Measurements from ENCODE around the gene TRIM9. TPM values are rescaled to one million over a fixed set of nuclear protein-coding genes. Genes with fewer than 3 reads are reported as not detected.

Gene TRIM9
- total and polyA plus RNA-seq, 4 experiments from 2014 or later = 0.05 to 0.55 (median 0.44) TPM; not detected in 1

DNA sequence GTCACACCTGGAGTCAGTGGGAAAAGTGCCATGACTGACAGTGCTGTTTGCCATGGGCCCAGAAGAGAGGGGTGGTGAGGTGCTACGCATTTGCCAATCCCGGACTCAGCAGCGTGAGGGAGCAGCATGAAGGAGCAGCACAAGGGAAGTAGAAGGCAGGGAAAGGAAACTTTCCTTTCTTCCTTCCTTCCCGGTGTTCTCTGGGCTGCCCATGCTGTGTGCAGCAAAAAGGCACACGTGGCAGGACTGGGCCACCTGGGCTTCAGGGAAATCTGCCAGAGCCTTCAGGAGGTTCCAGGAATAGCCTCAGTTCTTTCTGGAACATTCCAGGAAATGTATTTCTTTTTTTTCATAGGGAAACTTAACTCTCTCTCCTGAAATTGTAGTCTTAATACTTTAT lies 23.0 kb downstream of the TRIM9 start:
- Histone ChIP-seq H3K27ac (ENCODE audit: low read depth, low read length) (no peak overlapping the region), H3K36me3 (ENCODE audit: insufficient read depth, low read length) (no peaks in the 10 kb centered on the region), H3K4me1 (ENCODE audit: insufficient read depth, low read length) (no peaks in the 10 kb centered on the region), H3K4me3 (ENCODE audit: low read length in 2 of 2) (no peak overlapping the region), H3K9me3 (ENCODE audit: control insufficient read depth in 1 of 2, low read length in 2 of 2) (no peaks in the 10 kb centered on the region), H3K27me3 (ENCODE audit: insufficient read depth, low read length) (no peaks in the 10 kb centered on the region)
- no peak for DNase-seq
- Mint-ChIP-seq H3K27ac (no peak overlapping the region), H3K27me3 (peaks cover 15% of the 10 kb centered on the region in 2 donors), H3K4me3 (no peak overlapping the region), H3K4me1 (no peaks in the 10 kb centered on the region), H3K36me3 (no peaks in the 10 kb centered on the region), H3K9me3 (peaks cover 0 to 10% (median 4%) of the 10 kb centered on the region in 8 donors)
- CTCF ChIA-PET (ENCODE audit: partially characterized antibody) = interaction anchor here (1.3 kb wide), 1 partner anchor 13 kb away, joined by 3 read pairs; no protein-coding TSS in a partner anchor
- intact Hi-C loops (cut with micrococcal nuclease) = no loop called here
- POLR2A ChIA-PET (ENCODE audit: partially characterized antibody) = no interaction called here

DNA sequence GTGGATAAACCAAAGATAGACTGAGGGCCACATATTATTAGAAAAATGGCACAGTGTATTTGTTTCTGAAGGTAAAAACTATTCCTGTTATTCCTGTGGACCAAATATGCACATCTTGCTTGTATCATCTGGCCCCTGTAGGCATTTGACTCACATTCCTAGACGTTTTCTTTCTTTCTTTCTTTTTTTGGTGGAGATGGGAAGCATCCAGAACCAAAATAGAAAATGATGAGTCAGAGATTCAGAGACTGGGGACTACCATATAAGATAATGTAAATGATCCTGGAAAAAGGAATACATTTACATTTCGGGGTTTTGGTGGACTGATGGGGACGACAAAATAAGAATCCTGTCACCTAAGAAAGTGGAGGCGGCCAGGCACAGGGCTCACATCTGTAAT lies 24.2 kb downstream of the TRIM9 start:
- no peaks in the 10 kb centered on the region for H3K36me3 ChIP-seq (ENCODE audit: insufficient read depth, low read length)
- POLR2A ChIA-PET (ENCODE audit: partially characterized antibody) = no interaction called here

DNA sequence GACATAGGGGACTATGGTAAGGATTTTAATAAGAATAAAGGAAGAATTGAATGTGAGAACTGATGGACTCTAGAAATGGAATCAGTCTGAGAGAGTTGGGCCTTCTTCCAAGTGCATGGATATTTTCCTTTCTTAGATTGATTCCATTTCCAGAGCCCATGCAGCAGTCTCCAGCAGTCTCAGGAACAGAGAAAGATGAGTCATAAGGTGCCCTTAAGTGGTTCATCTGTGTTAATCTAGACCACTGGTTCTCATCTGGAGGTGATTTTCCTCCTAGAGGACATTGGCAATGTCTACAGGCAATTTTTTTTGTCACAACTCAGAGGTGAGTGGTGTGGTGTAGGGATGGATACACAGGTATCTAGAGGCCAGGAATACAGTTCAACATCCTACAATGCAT lies 25.9 kb downstream of the TRIM9 start:
- peaks cover 0 to 10% (median 4%) of the 10 kb centered on the region in 8 donors for H3K9me3 Mint-ChIP-seq
- H3K4me3 ChIP-seq (ENCODE audit: low read length in 2 of 2) = no peak overlapping the region

More for the DNA sequence above, 24.2 kb downstream of the TRIM9 start:
- Histone ChIP-seq H3K4me3 (ENCODE audit: low read length in 2 of 2) (no peak overlapping the region), H3K27ac (ENCODE audit: low read depth, low read length) (no peak overlapping the region), H3K4me1 (ENCODE audit: insufficient read depth, low read length) (no peaks in the 10 kb centered on the region), H3K27me3 (ENCODE audit: insufficient read depth, low read length) (no peaks in the 10 kb centered on the region), H3K9me3 (ENCODE audit: control insufficient read depth in 1 of 2, low read length in 2 of 2) (no peaks in the 10 kb centered on the region)
- DNase-seq = no peak
- no peaks in the 10 kb centered on the region for H3K4me1 Mint-ChIP-seq
- H3K36me3 Mint-ChIP-seq = no peaks in the 10 kb centered on the region
- intact Hi-C loops (cut with micrococcal nuclease) = no loop called here
- peaks cover 0 to 10% (median 4%) of the 10 kb centered on the region in 8 donors for H3K9me3 Mint-ChIP-seq
- H3K27ac Mint-ChIP-seq = no peak overlapping the region
- H3K27me3 Mint-ChIP-seq = peaks cover 10 to 12% of the 10 kb centered on the region in 2 donors
- H3K4me3 Mint-ChIP-seq = no peak overlapping the region
- CTCF ChIA-PET (ENCODE audit: partially characterized antibody) = no interaction called here

DNA sequence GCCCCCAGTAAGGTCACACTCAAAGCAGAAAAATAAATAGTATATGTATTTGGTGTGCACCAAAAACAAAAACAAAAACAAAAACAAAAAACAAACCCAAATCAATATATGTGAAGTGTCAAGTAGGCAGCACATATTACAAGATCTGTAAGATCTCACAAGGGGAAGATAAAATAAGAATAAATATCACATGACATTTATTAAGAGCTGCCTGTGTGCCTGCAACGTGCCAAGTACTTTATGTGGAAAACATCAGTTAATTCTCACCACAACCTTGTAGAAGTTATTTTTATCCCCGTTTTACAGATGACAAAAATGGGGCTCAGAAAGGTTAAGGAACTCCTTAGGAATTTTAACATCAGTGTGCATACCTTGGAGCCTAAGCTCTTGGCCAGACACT lies 26.6 kb downstream of the TRIM9 start:
- Mint-ChIP-seq H3K9me3 (peaks cover 0 to 9% (median 4%) of the 10 kb centered on the region in 8 donors), H3K4me1 (no peaks in the 10 kb centered on the region), H3K36me3 (no peaks in the 10 kb centered on the region), H3K4me3 (no peak overlapping the region), H3K27ac (no peak overlapping the region), H3K27me3 (peaks cover 8 to 9% of the 10 kb centered on the region in 2 donors)
- H3K4me1 ChIP-seq (ENCODE audit: insufficient read depth, low read length) = no peaks in the 10 kb centered on the region
- CTCF ChIA-PET (ENCODE audit: partially characterized antibody) = no interaction called here
- no peaks in the 10 kb centered on the region for H3K9me3 ChIP-seq (ENCODE audit: control insufficient read depth in 1 of 2, low read length in 2 of 2)
- H3K27me3 ChIP-seq (ENCODE audit: insufficient read depth, low read length) = no peaks in the 10 kb centered on the region
- H3K36me3 ChIP-seq (ENCODE audit: insufficient read depth, low read length) = no peaks in the 10 kb centered on the region
- no peak overlapping the region for H3K27ac ChIP-seq (ENCODE audit: low read depth, low read length)
- no peak for DNase-seq
- H3K4me3 ChIP-seq (ENCODE audit: low read length in 2 of 2) = no peak overlapping the region
- intact Hi-C loops (cut with micrococcal nuclease) = no loop called here
- POLR2A ChIA-PET (ENCODE audit: partially characterized antibody) = no interaction called here

More for the DNA sequence above, 25.9 kb downstream of the TRIM9 start:
- no peaks in the 10 kb centered on the region for H3K36me3 ChIP-seq (ENCODE audit: insufficient read depth, low read length)
- Mint-ChIP-seq H3K27me3 (peaks cover 10 to 12% of the 10 kb centered on the region in 2 donors), H3K27ac (no peak overlapping the region), H3K4me3 (no peak overlapping the region), H3K36me3 (no peaks in the 10 kb centered on the region), H3K4me1 (no peaks in the 10 kb centered on the region)
- no peaks in the 10 kb centered on the region for H3K9me3 ChIP-seq (ENCODE audit: control insufficient read depth in 1 of 2, low read length in 2 of 2)
- no peaks in the 10 kb centered on the region for H3K4me1 ChIP-seq (ENCODE audit: insufficient read depth, low read length)
- H3K27ac ChIP-seq (ENCODE audit: low read depth, low read length) = no peak overlapping the region
- POLR2A ChIA-PET (ENCODE audit: partially characterized antibody) = no interaction called here
- CTCF ChIA-PET (ENCODE audit: partially characterized antibody) = no interaction called here
- no peaks in the 10 kb centered on the region for H3K27me3 ChIP-seq (ENCODE audit: insufficient read depth, low read length)
- DNase-seq = no peak
- intact Hi-C loops (cut with micrococcal nuclease) = no loop called here

- H3K4me3 Mint-ChIP-seq = no peak overlapping the region
- H3K27ac Mint-ChIP-seq = no peak overlapping the region
- H3K4me1 Mint-ChIP-seq = no peaks in the 10 kb centered on the region
- no peaks in the 10 kb centered on the region for H3K4me1 ChIP-seq (ENCODE audit: insufficient read depth, low read length)
- H3K36me3 ChIP-seq (ENCODE audit: insufficient read depth, low read length) = no peaks in the 10 kb centered on the region
- no peaks in the 10 kb centered on the region for H3K9me3 ChIP-seq (ENCODE audit: control insufficient read depth in 1 of 2, low read length in 2 of 2)
- intact Hi-C loops (cut with micrococcal nuclease) = no loop called here
- H3K27ac ChIP-seq (ENCODE audit: low read depth, low read length) = no peak overlapping the region
- peaks cover 0 to 17% (median 12%) of the 10 kb centered on the region in 8 donors for H3K9me3 Mint-ChIP-seq
- no peaks in the 10 kb centered on the region for H3K27me3 ChIP-seq (ENCODE audit: insufficient read depth, low read length)
- ChIA-PET CTCF (ENCODE audit: partially characterized antibody) (no interaction called here), POLR2A (ENCODE audit: partially characterized antibody) (no interaction called here)
- H3K36me3 Mint-ChIP-seq = peaks cover 0 to 8% of the 10 kb centered on the region in 2 donors
- peaks cover 8% of the 10 kb centered on the region in 2 donors for H3K27me3 Mint-ChIP-seq
- DNase-seq = no peak
- H3K4me3 ChIP-seq (ENCODE audit: low read length in 2 of 2) = no peak overlapping the region
These were observed 27.6 kb downstream of the TRIM9 start for GRCh38 chr14:51067295-51067694.

DNA sequence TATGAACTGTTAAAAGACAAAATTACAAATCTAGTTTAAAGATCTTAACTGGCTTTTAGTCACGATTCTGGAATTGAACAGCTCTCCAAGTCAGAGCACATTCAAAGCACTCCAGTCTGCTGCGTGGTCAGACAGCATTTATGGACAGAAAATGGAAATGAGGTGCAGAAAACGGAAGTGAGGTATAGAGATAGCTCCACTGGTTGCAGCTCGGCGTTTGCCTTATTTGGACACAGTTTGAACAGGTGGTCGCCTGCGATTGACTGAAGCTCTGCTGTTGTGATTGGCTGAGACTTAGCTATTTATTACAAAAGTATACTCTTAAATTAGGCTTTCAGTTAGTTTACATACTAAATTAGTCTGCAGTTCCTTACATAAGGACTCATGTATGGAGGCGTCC lies 28.3 kb downstream of the TRIM9 start:
- H3K4me3 ChIP-seq (ENCODE audit: low read length in 2 of 2) = no peak overlapping the region
- intact Hi-C loops (cut with micrococcal nuclease) = no loop called here
- H3K4me1 ChIP-seq (ENCODE audit: insufficient read depth, low read length) = no peaks in the 10 kb centered on the region
- H3K9me3 ChIP-seq (ENCODE audit: control insufficient read depth in 1 of 2, low read length in 2 of 2) = no peaks in the 10 kb centered on the region
- POLR2A ChIA-PET (ENCODE audit: partially characterized antibody) = no interaction called here
- peaks cover 8% of the 10 kb centered on the region in 2 donors for H3K27me3 Mint-ChIP-seq
- H3K27ac ChIP-seq (ENCODE audit: low read depth, low read length) = no peak overlapping the region
- H3K4me3 Mint-ChIP-seq = no peak overlapping the region
- CTCF ChIA-PET (ENCODE audit: partially characterized antibody) = no interaction called here
- no peak overlapping the region for H3K27ac Mint-ChIP-seq
- peaks cover 0 to 19% (median 12%) of the 10 kb centered on the region in 8 donors for H3K9me3 Mint-ChIP-seq
- H3K36me3 ChIP-seq (ENCODE audit: insufficient read depth, low read length) = no peaks in the 10 kb centered on the region
- no peaks in the 10 kb centered on the region for H3K27me3 ChIP-seq (ENCODE audit: insufficient read depth, low read length)
- no peak for DNase-seq
- H3K36me3 Mint-ChIP-seq = peaks cover 0 to 9% of the 10 kb centered on the region in 2 donors
- no peaks in the 10 kb centered on the region for H3K4me1 Mint-ChIP-seq

DNA sequence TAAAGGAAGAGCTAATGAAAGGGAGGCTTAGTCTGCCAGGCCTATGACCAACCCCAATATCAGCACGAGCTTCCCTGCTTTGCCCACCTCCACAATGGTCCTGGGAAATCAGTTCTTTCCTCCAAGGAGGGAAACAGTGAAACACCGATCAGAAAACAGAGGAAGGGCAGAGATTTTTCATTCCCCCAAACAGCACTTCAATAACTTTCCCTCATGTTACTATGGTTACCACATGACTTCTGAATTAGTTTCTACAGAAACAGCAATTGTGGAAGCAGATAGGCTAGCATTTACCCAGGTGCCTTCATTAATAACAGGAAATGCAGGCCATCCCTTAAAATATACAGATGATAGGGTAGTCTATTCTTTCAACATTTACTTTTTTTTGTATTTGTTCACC lies 35.9 kb downstream of the TRIM9 start:
- H3K27ac ChIP-seq (ENCODE audit: low read depth, low read length) = no peak overlapping the region
- Mint-ChIP-seq H3K4me3 (no peak overlapping the region), H3K4me1 (no peaks in the 10 kb centered on the region), H3K36me3 (peaks cover 0 to 9% of the 10 kb centered on the region in 2 donors), H3K27me3 (peaks cover 0 to 4% of the 10 kb centered on the region in 2 donors), H3K27ac (no peak overlapping the region), H3K9me3 (peaks cover 0 to 15% (median 7%) of the 10 kb centered on the region in 8 donors)
- H3K9me3 ChIP-seq (ENCODE audit: control insufficient read depth in 1 of 2, low read length in 2 of 2) = no peaks in the 10 kb centered on the region
- POLR2A ChIA-PET (ENCODE audit: partially characterized antibody) = no interaction called here
- H3K4me1 ChIP-seq (ENCODE audit: insufficient read depth, low read length) = no peaks in the 10 kb centered on the region
- no peaks in the 10 kb centered on the region for H3K36me3 ChIP-seq (ENCODE audit: insufficient read depth, low read length)
- intact Hi-C loops (cut with micrococcal nuclease) = no loop called here
- CTCF ChIA-PET (ENCODE audit: partially characterized antibody) = interaction anchor here (1.0 kb wide), 1 partner anchor 13 kb away, joined by 3 read pairs; no protein-coding TSS in a partner anchor
- DNase-seq = no peak
- H3K4me3 ChIP-seq (ENCODE audit: low read length in 2 of 2) = no peak overlapping the region
- H3K27me3 ChIP-seq (ENCODE audit: insufficient read depth, low read length) = no peaks in the 10 kb centered on the region

DNA sequence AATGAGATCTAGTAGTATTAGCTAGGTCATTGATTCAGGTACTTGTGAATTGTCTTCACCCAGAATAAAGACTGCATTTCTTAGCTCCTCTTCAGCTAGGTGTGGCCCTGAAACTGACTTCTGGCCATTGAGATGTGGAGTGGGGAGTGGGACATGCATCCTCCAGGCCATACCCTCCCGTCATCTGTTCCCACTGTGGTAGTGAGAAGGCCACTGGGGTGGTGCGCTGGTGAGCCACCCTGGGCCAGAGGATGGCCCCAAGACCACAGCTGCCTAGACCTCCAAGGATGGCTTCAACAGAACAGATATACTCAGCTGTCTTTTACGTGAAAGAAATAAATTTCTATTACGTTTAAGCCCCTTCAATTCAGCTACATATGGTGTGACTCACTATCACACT lies 36.5 kb downstream of the TRIM9 start:
- H3K27me3 ChIP-seq (ENCODE audit: insufficient read depth, low read length) = no peaks in the 10 kb centered on the region
- no peaks in the 10 kb centered on the region for H3K4me1 ChIP-seq (ENCODE audit: insufficient read depth, low read length)
- H3K36me3 Mint-ChIP-seq = peaks cover 0 to 9% of the 10 kb centered on the region in 2 donors
- POLR2A ChIA-PET (ENCODE audit: partially characterized antibody) = no interaction called here
- no peak overlapping the region for H3K4me3 ChIP-seq (ENCODE audit: low read length in 2 of 2)
- no peaks in the 10 kb centered on the region for H3K9me3 ChIP-seq (ENCODE audit: control insufficient read depth in 1 of 2, low read length in 2 of 2)
- DNase-seq = no peak
- CTCF ChIA-PET (ENCODE audit: partially characterized antibody) = interaction anchor here (1.0 kb wide), 1 partner anchor 14 kb away, joined by 3 read pairs; no protein-coding TSS in a partner anchor
- H3K27ac Mint-ChIP-seq = no peak overlapping the region
- H3K9me3 Mint-ChIP-seq = peaks cover 0 to 14% (median 7%) of the 10 kb centered on the region in 8 donors
- H3K27me3 Mint-ChIP-seq = peaks cover 0 to 6% of the 10 kb centered on the region in 2 donors
- no peak overlapping the region for H3K4me3 Mint-ChIP-seq
- intact Hi-C loops (cut with micrococcal nuclease) = no loop called here
- no peak overlapping the region for H3K27ac ChIP-seq (ENCODE audit: low read depth, low read length)
- no peaks in the 10 kb centered on the region for H3K36me3 ChIP-seq (ENCODE audit: insufficient read depth, low read length)
- no peaks in the 10 kb centered on the region for H3K4me1 Mint-ChIP-seq
